Large intestine (tissue), 3 donors: ENCODE measurements around the gene TMEM191C. TPM values are rescaled to one million over a fixed set of nuclear protein-coding genes. Genes with fewer than 3 reads are reported as not detected.
"Not testable (repeated sequence)": the region's sequence is repeated elsewhere in the genome, so short reads cannot be mapped to it uniquely, and the experiment has no call there.

Experiments
- DNase-seq, 2 donors: peaks; one replicate each; pipeline versions ENCODE4 v3.0.0 to v3.0.0-alpha.2; 2013
- H3K27ac ChIP-seq: one replicate; pipeline ENCODE4 v1.5.1; 2013; ENCODE audit warnings: low read length
- H3K27me3 ChIP-seq: 2 replicates; pipeline ENCODE4 v1.6.1; 2013; ENCODE audit warnings: low read length; ENCODE audit not compliant: control insufficient read depth, insufficient read depth
- H3K36me3 ChIP-seq: 2 replicates; pipeline ENCODE4 v1.6.1; 2013; ENCODE audit warnings: low read length; ENCODE audit not compliant: control insufficient read depth, insufficient read depth
- H3K4me1 ChIP-seq: one replicate; pipeline ENCODE4 v1.6.1; 2013; ENCODE audit warnings: low read length; ENCODE audit not compliant: control insufficient read depth, insufficient read depth
- H3K4me3 ChIP-seq: one replicate; pipeline ENCODE4 v1.5.1; 2013; ENCODE audit warnings: low read length
- H3K9me3 ChIP-seq: one replicate; pipeline ENCODE4 v1.6.1; 2013; ENCODE audit warnings: mild to moderate bottlenecking, low read depth, low read length, moderate library complexity; ENCODE audit not compliant: control insufficient read depth
- WGBS: methylation state at CpG from one replicate; pipeline ENCODE4 v1.1.5; 2013; ENCODE audit warnings: low lambda C conversion rate; ENCODE audit not compliant: insufficient coverage; 5-methylcytosine and 5-hydroxymethylcytosine counted together
- polyA plus RNA-seq: library from polyadenylated mRNA; unstranded; fragments of 120-200 nt; gene quantifications from one replicate; pipeline ENCODE4 v1.2.1, GENCODE V29; 2013

The TMEM191C gene
- polyA plus RNA-seq, 1 donor: 4.6 TPM

- H3K4me1 ChIP-seq, H3K36me3 ChIP-seq, H3K9me3 ChIP-seq, H3K27me3 ChIP-seq, H3K4me3 ChIP-seq, H3K27ac ChIP-seq, DNase-seq: not testable (repeated sequence)
- no CpG with 5 or more reads among the region's 17 CpGs for WGBS
These were observed 20.5 kb downstream of the TMEM191C start for GRCh38 chr22:21487723-21488122.

GRCh38 chr22:21489149-21489680 is 22.0 kb downstream of the TMEM191C start:
- H3K27ac ChIP-seq, H3K4me3 ChIP-seq, H3K9me3 ChIP-seq, H3K27me3 ChIP-seq, H3K4me1 ChIP-seq, H3K36me3 ChIP-seq: not testable (repeated sequence)
- peak in 1 of 2 donors; percentile 1 for DNase-seq
- WGBS: no CpG with 5 or more reads among the region's 11 CpGs

- not testable (repeated sequence) for H3K27me3 ChIP-seq, H3K36me3 ChIP-seq, H3K27ac ChIP-seq, H3K4me1 ChIP-seq, H3K4me3 ChIP-seq, DNase-seq, H3K9me3 ChIP-seq
- no CpG with 5 or more reads among the region's 6 CpGs for WGBS
These were observed 23.4 kb downstream of the TMEM191C start for GRCh38 chr22:21490556-21490955.

- H3K4me1 ChIP-seq, H3K36me3 ChIP-seq, H3K9me3 ChIP-seq, H3K27me3 ChIP-seq, H3K27ac ChIP-seq, H3K4me3 ChIP-seq, DNase-seq: not testable (repeated sequence)
- WGBS: no CpG with 5 or more reads among the region's 8 CpGs
These were observed 25.1 kb downstream of the TMEM191C start for GRCh38 chr22:21492271-21492670.

- WGBS: no CpG with 5 or more reads among the region's 23 CpGs
- not testable (repeated sequence) for H3K9me3 ChIP-seq, H3K27ac ChIP-seq, H3K27me3 ChIP-seq, H3K4me3 ChIP-seq, H3K4me1 ChIP-seq, H3K36me3 ChIP-seq, DNase-seq
These were observed 26.9 kb downstream of the TMEM191C start for GRCh38 chr22:21493789-21494782.

- not testable (repeated sequence) for H3K36me3 ChIP-seq, H3K4me1 ChIP-seq, H3K27ac ChIP-seq, H3K4me3 ChIP-seq, H3K9me3 ChIP-seq, DNase-seq, H3K27me3 ChIP-seq
- no CpG with 5 or more reads among the region's 4 CpGs for WGBS
These were observed 30.8 kb downstream of the TMEM191C start for GRCh38 chr22:21497984-21498383.

- not testable (repeated sequence) for DNase-seq, H3K27ac ChIP-seq
- no CpG with 5 or more reads among the region's 7 CpGs for WGBS
These were observed 31.3 kb downstream of the TMEM191C start for GRCh38 chr22:21498489-21498888.

GRCh38 chr22:21499623-21500506 is 32.7 kb downstream of the TMEM191C start:
- not testable (repeated sequence) for H3K36me3 ChIP-seq, H3K4me3 ChIP-seq, H3K27ac ChIP-seq, H3K4me1 ChIP-seq, H3K27me3 ChIP-seq, H3K9me3 ChIP-seq, DNase-seq
- WGBS: no CpG with 5 or more reads among the region's 16 CpGs

More at GRCh38 chr22:21498489-21498888, 31.3 kb downstream of the TMEM191C start:
- not testable (repeated sequence) for H3K9me3 ChIP-seq, H3K27me3 ChIP-seq, H3K4me1 ChIP-seq, H3K4me3 ChIP-seq, H3K36me3 ChIP-seq

- H3K27ac ChIP-seq, H3K4me1 ChIP-seq, DNase-seq, H3K27me3 ChIP-seq, H3K9me3 ChIP-seq, H3K36me3 ChIP-seq, H3K4me3 ChIP-seq: not testable (repeated sequence)
- WGBS: no CpG with 5 or more reads among the region's 9 CpGs
These were observed 43.2 kb downstream of the TMEM191C start for GRCh38 chr22:21510397-21510796.

- H3K4me3 ChIP-seq, H3K4me1 ChIP-seq, H3K36me3 ChIP-seq, DNase-seq, H3K27me3 ChIP-seq, H3K9me3 ChIP-seq, H3K27ac ChIP-seq: not testable (repeated sequence)
- WGBS: no CpG with 5 or more reads among the region's 11 CpGs
These were observed 44.8 kb downstream of the TMEM191C start for GRCh38 chr22:21512022-21512421.
